Liver (tissue), 9 donors: ENCODE data around the gene USH1G. TPM values are rescaled to one million over a fixed set of nuclear protein-coding genes. Genes with fewer than 3 reads are reported as not detected.

ENCODE experiments used
- DNase-seq: peaks from one replicate; pipeline ENCODE4 v3.0.0-alpha.2; 2017; ENCODE audit warnings: low spot score
- H3K27ac ChIP-seq, 2 donors: one replicate each; pipeline ENCODE4 v1.7.0; 2013; ENCODE audit warnings: inconsistent platforms in 2 of 2, low read length in 2 of 2, control low read depth in 1 of 2, low read depth in 1 of 2, mild to moderate bottlenecking in 1 of 2
- H3K27me3 ChIP-seq, 4 donors: one replicate each; pipeline versions ENCODE4 v1.6.1 to v1.7.0; 2013; ENCODE audit warnings: low read length in 3 of 4, inconsistent platforms in 1 of 4, mild to moderate bottlenecking in 1 of 4, moderate library complexity in 1 of 4; ENCODE audit not compliant: control insufficient read depth in 4 of 4, insufficient read depth in 4 of 4
- H3K36me3 ChIP-seq, 4 donors: one replicate each; pipeline versions ENCODE4 v1.6.1 to v1.7.0; 2013; ENCODE audit warnings: low read length in 3 of 4, mild to moderate bottlenecking in 3 of 4, low read depth in 1 of 4, moderate library complexity in 1 of 4; ENCODE audit not compliant: control insufficient read depth in 4 of 4, insufficient read depth in 3 of 4
- H3K4me1 ChIP-seq, 4 donors: one replicate each; pipeline versions ENCODE4 v1.6.1 to v1.7.0; 2013; ENCODE audit warnings: low read length in 3 of 4, mild to moderate bottlenecking in 3 of 4, moderate library complexity in 1 of 4; ENCODE audit not compliant: control insufficient read depth in 4 of 4, insufficient read depth in 4 of 4
- H3K4me3 ChIP-seq, 3 donors: one replicate each; pipeline versions ENCODE4 v1.6.1 to v1.7.0; 2013; ENCODE audit warnings: low read length in 3 of 3, control low read depth in 1 of 3, low read depth in 1 of 3, mild to moderate bottlenecking in 1 of 3
- H3K9ac ChIP-seq, 2 donors: one replicate each; pipeline ENCODE4 v1.7.0; 2013; ENCODE audit warnings: low read length in 2 of 2, mild to moderate bottlenecking in 2 of 2, moderate library complexity in 2 of 2, control low read depth in 1 of 2, low read depth in 1 of 2
- H3K9me3 ChIP-seq, 4 donors: one replicate each; pipeline versions ENCODE4 v1.6.1 to v1.7.0; 2013; ENCODE audit warnings: low read length in 3 of 4; ENCODE audit not compliant: control insufficient read depth in 4 of 4
- FOXA2 ChIP-seq: IDR thresholded peaks from 2 replicates; pipeline ENCODE4 v1.6.1; 2016; ENCODE audit warnings: antibody characterized with exemption
- GABPA ChIP-seq, 2 donors: IDR thresholded peaks in 1 of 2; conservative IDR thresholded peaks in 1 of 2; 2 replicates each; pipeline ENCODE4 v1.6.1; 2016; ENCODE audit warnings: antibody characterized with exemption in 2 of 2, mild to moderate bottlenecking in 1 of 2, moderate library complexity in 1 of 2
- HNF4A ChIP-seq, 2 donors: conservative IDR thresholded peaks; 2 replicates each; pipeline ENCODE4 v1.6.1; 2016; ENCODE audit warnings: antibody characterized with exemption in 2 of 2, mild to moderate bottlenecking in 2 of 2
- JUND ChIP-seq, 2 donors: IDR thresholded peaks; 2 replicates each; pipeline ENCODE4 v1.6.1; 2016; ENCODE audit warnings: antibody characterized with exemption in 2 of 2
- SP1 ChIP-seq: IDR thresholded peaks from 2 replicates; pipeline ENCODE4 v1.6.1; 2018; ENCODE audit warnings: antibody characterized with exemption, mild to moderate bottlenecking
- YY1 ChIP-seq: IDR thresholded peaks from 2 replicates; pipeline ENCODE4 v1.6.1; 2016; ENCODE audit warnings: antibody characterized with exemption, mild to moderate bottlenecking
- ZBTB33 ChIP-seq: IDR thresholded peaks from 2 replicates; pipeline ENCODE4 v1.6.1; 2016; ENCODE audit warnings: antibody characterized with exemption
- WGBS: extraction: QIAGEN DNeasy Blood & Tissue Kit; methylation state at CpG from one replicate; pipeline ENCODE4 v1.1.7; 2013; 5-methylcytosine and 5-hydroxymethylcytosine counted together
- polyA plus RNA-seq, 2 donors: library from polyadenylated mRNA; stranded (reverse) in 1 of 2; unstranded in 1 of 2; fragments of 200-250 nt in 1 of 2; fragments of >200 nt in 1 of 2; fragmentation: Nextera tagmentation in 1 of 2; extraction: Ambion mirVana in 1 of 2; gene quantifications; one replicate each; pipeline versions ENCODE4 v1.2.1 to v1.2.3, GENCODE V29; 2013 to 2015
- total RNA-seq, 2 donors: library from RNA; depleted of rRNA; stranded (reverse); fragments of >200 nt; gene quantifications; one replicate each; pipeline ENCODE4 v1.2.3, GENCODE V29; 2014
- TF ChIP-seq, protein P1 (sequence below): IDR thresholded peaks from 2 replicates; pipeline ENCODE4 v1.6.1; 2016; ENCODE audit warnings: antibody characterized with exemption, mild to moderate bottlenecking
- TF ChIP-seq, protein P2 (sequence below): IDR thresholded peaks from 2 replicates; pipeline ENCODE4 v1.6.1; 2016; ENCODE audit warnings: antibody characterized with exemption
- TF ChIP-seq, protein P3 (sequence below): IDR thresholded peaks from 2 replicates; pipeline ENCODE4 v1.6.1; 2016; ENCODE audit warnings: antibody characterized with exemption
- donor health status: healthy.
- donor health status: healthy.
- donor health status: healthy.
- donor health status: healthy.
- donor health status: healthy.

USH1G gene
- total and polyA plus RNA-seq, 4 donors = under 0.01 TPM; not detected in 3

DNA sequence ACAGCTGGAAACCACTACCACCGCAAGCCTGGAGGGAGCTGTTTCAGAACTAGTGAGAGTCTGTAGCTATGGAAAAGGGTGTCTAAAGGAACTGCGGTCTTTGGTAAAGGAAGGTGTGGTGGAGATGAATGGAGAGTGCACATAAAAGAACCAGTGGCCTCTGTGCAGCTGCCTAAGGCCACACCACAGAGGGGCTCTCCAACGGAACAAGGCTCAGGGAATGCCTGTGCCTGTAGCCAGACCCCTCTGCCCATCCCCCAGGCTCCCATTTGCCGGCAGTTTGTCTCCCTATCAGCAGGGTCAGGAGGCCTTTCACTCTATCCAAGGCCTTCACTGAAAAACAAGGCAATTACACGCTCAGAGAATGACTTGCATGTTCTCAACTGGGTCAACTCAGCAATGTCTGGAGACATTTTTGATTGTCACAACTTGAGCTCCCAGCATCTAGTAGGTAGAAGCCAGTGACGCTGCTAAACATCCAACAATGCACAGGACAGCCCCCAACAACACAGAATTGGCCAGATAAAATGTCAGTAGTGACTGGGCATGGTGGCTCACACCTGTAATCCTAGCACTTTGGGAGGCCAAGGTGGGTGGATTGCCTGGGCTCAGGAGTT lies 47.0 kb downstream of the USH1G start:
- Histone ChIP-seq H3K27me3 (no peaks in the 10 kb centered on the region), H3K4me3 (no peak overlapping the region), H3K4me1 (peaks cover 9 to 20% (median 14%) of the 10 kb centered on the region in 4 donors), H3K36me3 (no peaks in the 10 kb centered on the region), H3K9ac (no peak overlapping the region), H3K9me3 (no peaks in the 10 kb centered on the region), H3K27ac (no peak overlapping the region)
- WGBS = 82% methylated on average over 6 of the region's 6 CpGs
- TF ChIP-seq, protein P1, sequence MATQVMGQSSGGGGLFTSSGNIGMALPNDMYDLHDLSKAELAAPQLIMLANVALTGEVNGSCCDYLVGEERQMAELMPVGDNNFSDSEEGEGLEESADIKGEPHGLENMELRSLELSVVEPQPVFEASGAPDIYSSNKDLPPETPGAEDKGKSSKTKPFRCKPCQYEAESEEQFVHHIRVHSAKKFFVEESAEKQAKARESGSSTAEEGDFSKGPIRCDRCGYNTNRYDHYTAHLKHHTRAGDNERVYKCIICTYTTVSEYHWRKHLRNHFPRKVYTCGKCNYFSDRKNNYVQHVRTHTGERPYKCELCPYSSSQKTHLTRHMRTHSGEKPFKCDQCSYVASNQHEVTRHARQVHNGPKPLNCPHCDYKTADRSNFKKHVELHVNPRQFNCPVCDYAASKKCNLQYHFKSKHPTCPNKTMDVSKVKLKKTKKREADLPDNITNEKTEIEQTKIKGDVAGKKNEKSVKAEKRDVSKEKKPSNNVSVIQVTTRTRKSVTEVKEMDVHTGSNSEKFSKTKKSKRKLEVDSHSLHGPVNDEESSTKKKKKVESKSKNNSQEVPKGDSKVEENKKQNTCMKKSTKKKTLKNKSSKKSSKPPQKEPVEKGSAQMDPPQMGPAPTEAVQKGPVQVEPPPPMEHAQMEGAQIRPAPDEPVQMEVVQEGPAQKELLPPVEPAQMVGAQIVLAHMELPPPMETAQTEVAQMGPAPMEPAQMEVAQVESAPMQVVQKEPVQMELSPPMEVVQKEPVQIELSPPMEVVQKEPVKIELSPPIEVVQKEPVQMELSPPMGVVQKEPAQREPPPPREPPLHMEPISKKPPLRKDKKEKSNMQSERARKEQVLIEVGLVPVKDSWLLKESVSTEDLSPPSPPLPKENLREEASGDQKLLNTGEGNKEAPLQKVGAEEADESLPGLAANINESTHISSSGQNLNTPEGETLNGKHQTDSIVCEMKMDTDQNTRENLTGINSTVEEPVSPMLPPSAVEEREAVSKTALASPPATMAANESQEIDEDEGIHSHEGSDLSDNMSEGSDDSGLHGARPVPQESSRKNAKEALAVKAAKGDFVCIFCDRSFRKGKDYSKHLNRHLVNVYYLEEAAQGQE = no peak
- TF ChIP-seq JUND (IDR thresholded peaks at IDR 0.05) = no peak
- no peak for TF ChIP-seq FOXA2
- no peak for DNase-seq

DNA sequence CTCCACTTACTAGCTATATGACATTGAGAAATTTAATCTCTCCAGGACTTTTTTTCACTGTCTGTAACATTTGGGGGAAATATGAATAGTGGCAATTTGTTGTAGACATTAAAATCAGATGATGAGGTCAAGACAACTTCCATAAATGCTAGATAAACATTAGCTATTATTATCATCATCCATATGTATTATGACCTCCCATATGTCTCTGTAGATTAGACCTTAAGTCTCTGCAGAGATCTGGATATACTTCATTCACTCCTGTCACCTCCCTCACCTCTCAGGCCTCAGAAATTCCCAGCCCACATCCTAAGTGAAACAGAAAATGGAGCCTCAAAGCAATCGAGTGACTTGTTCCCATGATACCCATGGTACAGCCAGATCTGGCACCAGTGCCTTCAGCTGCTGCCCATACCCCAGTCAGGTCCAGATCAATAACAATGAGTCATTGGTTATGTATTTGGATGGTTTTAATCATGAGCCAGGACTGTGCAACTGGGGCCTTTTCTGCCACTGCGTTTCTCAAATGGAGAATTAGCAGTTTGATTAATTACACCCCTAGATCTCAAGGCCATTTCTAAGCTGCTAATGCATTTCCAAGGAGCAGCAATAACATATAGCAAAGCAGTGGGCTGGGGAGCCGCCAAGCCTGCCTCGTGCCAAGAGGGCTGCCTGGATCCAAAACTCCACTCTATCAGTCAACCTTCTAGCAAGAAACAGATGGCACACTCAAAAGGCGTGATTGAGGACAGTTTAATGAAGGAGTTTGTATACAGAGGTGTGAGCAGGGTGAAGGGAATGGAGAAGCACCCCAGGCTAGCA lies 47.7 kb downstream of the USH1G start:
- no peaks in the 10 kb centered on the region for H3K9me3 ChIP-seq
- peak; percentile 47 to 74 for TF ChIP-seq JUND (IDR thresholded peaks at IDR 0.05)
- TF ChIP-seq, protein P1 = no peak
- DNase-seq = no peak
- no peaks in the 10 kb centered on the region for H3K27me3 ChIP-seq
- WGBS = 78% methylated on average over 5 of the region's 5 CpGs
- no peak overlapping the region for H3K9ac ChIP-seq
- no peak overlapping the region for H3K4me3 ChIP-seq
- H3K27ac ChIP-seq = no peak overlapping the region
- H3K36me3 ChIP-seq = no peaks in the 10 kb centered on the region
- peaks cover 9 to 20% (median 14%) of the 10 kb centered on the region in 4 donors for H3K4me1 ChIP-seq

- Histone ChIP-seq H3K36me3 (no peaks in the 10 kb centered on the region), H3K27me3 (no peaks in the 10 kb centered on the region), H3K9ac (no peak overlapping the region), H3K4me1 (peaks cover 9 to 20% (median 14%) of the 10 kb centered on the region in 4 donors), H3K4me3 (no peak overlapping the region), H3K9me3 (no peaks in the 10 kb centered on the region), H3K27ac (no peak overlapping the region)
- WGBS = 97% methylated on average over 5 of the region's 5 CpGs
- DNase-seq = no peak
- TF ChIP-seq HNF4A (conservative IDR thresholded peaks at IDR 0.05) (no peak), GABPA (IDR thresholded peaks at IDR 0.05 in 1 of 2, conservative IDR thresholded peaks at IDR 0.05 in 1 of 2) (no peak), SP1 (no peak), ZBTB33 (no peak), YY1 (no peak)
- TF ChIP-seq, protein P1 = no peak
- TF ChIP-seq, protein P2, sequence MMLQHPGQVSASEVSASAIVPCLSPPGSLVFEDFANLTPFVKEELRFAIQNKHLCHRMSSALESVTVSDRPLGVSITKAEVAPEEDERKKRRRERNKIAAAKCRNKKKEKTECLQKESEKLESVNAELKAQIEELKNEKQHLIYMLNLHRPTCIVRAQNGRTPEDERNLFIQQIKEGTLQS = no peak
- TF ChIP-seq, protein P3, sequence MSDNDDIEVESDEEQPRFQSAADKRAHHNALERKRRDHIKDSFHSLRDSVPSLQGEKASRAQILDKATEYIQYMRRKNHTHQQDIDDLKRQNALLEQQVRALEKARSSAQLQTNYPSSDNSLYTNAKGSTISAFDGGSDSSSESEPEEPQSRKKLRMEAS = no peak
Observed at GRCh38 chr17:74874615-74875037, 48.4 kb downstream of the USH1G start.
